GM18868 (cell line): ENCODE data around the gene SERPIND1.
"Not testable (repeated sequence)": the region's sequence is repeated elsewhere in the genome, so short reads cannot be mapped to it uniquely, and the experiment has no call there.

ENCODE experiments used
- ATAC-seq: cut with Tn5 transposase; IDR thresholded peaks from one replicate; pipeline ENCODE4 v1.9.1; 2021; ENCODE audit warnings: mild to moderate bottlenecking, moderate library complexity; ENCODE audit not compliant: unreplicated experiment

Gene SERPIND1

GRCh38 chr22:20811171-20811570 is 37.3 kb downstream of the SERPIND1 start:
- ATAC-seq, result no peak

DNA sequence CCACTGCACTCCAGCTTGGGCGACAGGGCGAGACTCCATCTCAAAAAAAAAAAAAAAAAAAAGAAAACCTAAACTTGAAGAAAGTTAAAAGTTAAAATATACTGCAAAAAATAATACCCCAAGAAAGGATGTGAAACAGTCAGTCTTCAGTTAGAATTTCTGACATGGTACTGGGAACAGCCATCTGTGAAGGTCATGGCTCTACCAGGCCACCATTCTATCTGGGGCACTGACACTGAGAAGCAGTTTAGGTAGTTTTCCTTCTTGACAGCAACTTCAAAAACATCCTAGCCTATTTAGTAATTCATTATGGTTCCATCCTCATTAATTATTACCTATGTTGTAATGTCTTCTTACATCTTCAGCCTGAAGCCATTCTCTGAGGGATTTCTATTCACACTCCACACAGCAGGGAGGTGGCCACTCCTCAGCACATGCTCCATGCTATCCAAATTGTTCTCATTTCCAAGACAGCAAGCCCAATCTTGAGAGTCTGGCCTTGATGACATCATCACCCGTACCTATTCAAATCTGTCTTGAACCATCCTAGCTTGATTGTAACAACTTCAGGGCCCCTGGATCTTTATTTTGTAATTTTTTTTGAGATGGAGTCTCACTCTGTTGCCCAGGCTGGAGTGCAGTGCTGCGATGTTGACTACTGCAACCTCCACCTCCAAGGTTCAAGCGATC is 38.2 kb downstream of the SERPIND1 start:
- ATAC-seq, result no peak

DNA sequence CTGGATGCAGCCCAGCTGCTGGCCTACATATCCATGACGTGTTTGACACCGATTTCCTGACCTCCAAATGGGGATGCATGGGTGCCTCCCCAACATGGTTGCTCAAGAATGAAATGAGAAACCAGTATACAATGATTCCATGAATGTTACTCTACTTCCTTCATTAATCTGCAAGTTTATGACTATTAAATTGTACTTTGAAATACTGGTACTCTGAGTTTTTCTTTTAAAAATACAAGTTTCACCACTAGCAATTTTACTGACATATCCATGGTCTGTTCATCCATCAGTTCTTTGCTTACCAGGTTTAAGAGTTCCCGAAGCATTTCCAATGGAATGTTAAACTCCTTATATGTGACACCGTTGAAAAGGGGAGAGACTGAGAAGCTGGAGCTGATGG is 39.1 kb downstream of the SERPIND1 start:
- ATAC-seq, result no peak

DNA sequence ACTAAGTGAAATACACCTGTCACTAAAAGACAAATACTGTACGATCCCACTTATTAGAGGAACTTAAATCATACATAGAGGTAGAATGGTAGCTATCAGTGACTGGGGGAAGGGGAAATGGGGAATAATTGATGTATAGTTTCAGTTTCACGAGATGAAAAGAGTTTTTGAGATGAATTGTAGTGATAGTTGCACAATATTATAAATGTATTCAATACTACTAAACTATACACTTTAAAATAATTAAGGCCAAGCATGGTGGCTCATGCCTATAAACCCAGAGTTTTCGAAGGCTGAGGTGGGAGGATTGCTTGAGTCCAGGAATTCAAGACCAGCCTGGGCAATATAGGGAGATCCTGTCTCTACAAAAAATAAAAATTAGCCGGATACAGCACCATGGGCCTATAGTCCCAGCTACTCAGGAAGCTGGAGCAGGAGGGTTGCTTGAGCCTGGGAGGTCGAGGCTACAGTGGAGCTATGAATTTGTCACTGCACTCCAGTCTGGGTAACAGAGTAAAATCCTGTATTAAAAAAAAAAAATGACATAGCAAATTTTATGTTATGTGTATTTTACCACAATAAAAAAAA is 40.4 kb downstream of the SERPIND1 start:
- ATAC-seq, result no peak

- ATAC-seq, result no peak
These were observed 41.7 kb downstream of the SERPIND1 start for GRCh38 chr22:20815477-20816050.

DNA sequence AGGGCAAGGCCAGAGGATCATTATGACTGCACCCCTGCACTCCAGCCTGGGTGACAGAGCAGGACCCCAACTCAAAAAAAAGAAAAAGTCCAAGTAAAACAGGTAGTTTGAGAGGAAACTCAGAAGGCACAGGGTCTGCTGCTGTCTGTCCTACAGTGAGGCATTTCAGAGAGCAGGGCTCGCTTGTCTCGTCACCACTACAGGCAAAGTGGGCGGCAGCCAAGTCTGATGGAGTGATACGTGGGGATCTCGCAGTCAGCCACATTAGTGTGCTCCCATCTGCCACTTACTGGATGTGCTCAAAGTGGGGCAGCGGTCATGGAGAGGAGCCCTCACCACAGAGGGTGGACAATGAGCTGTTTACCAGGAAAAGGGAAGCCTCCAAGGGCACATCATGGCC is 42.6 kb downstream of the SERPIND1 start:
- no peak for ATAC-seq

- ATAC-seq, result no peak
These were observed 44.6 kb downstream of the SERPIND1 start for GRCh38 chr22:20818471-20818870.

GRCh38 chr22:20819471-20819870 is 45.6 kb downstream of the SERPIND1 start:
- no peak for ATAC-seq

GRCh38 chr22:20821717-20822239 is 47.9 kb downstream of the SERPIND1 start:
- not testable (repeated sequence) for ATAC-seq

DNA sequence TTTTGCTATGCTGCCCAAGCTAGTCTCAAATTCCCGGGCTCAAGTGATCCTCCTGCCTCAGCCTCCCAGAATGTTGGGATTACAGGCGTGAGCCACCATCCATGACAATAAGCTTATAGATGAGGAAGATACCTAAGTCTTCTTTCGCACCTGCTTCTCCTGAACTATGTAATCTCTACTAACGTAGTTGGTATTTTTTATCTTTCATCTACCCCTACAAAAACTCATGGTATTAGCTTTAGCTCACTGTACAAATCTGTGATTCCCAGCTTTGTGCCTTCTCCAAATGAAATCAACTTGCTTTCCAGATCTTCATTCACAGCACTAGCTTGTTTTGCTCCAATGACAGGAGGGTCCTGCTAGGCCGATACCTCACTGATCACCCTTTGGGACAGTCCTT is 48.3 kb downstream of the SERPIND1 start:
- ATAC-seq, result no peak

- no peak for ATAC-seq
These were observed 49.4 kb downstream of the SERPIND1 start for GRCh38 chr22:20823264-20823663.

GRCh38 chr22:20825216-20825615 is 51.3 kb downstream of the SERPIND1 start:
- ATAC-seq, result not testable (repeated sequence)

DNA sequence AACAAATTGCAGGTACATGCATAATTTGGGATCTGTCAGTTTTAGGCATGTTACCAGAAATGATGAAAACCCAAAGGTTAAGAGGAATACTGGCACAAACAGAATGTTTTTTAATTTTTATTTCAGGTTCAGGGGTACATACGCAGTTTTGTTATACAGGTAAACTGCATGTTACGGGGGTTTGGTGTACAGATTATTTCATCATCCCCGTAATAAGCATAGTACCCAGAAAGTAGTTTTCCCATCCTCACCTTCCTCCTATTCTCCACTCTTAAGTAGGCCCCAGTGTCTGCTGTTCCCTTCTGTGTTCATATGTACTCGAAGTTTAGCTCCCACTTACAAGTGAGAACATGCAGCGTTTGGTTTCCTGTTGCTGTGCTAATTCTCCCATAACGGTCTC is 51.7 kb downstream of the SERPIND1 start:
- no peak for ATAC-seq

DNA sequence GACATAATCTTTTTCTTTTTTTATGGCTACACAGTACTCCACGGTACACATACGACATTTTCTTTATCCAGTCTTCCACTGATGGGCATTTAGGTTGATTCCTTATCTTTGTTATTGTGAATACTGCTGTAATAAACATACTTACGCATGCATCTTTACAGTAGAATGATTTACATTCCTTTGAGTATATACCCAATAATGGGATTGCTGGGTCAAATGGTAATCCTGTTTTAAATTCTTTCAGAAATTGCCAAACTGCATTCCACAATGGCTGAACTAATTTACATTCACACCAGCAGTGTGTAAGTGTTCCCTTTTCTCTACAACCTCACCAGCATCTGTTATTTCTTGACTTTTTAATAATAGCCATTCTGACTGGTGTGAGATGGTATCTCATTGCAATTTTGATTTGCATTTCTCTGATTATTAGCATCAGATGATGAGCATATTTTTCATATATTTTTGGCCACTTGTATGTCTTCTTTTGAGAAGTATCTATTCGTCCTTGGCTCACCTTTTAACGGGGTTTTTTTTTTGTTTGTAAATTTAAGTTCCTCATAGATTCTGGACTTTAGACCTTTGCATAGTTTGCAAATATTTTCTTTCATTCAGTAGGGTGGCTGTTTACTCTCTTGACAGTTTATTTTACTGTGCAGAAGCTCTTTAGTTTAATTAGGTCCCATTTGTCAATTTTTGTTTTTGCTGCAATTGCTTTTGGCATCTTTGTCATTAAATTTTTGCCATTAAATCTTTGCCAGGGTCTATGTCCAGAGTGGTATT is 52.6 kb downstream of the SERPIND1 start:
- ATAC-seq, result not testable (repeated sequence)

- ATAC-seq, result no peak
These were observed 55.7 kb downstream of the SERPIND1 start for GRCh38 chr22:20829491-20830134.

DNA sequence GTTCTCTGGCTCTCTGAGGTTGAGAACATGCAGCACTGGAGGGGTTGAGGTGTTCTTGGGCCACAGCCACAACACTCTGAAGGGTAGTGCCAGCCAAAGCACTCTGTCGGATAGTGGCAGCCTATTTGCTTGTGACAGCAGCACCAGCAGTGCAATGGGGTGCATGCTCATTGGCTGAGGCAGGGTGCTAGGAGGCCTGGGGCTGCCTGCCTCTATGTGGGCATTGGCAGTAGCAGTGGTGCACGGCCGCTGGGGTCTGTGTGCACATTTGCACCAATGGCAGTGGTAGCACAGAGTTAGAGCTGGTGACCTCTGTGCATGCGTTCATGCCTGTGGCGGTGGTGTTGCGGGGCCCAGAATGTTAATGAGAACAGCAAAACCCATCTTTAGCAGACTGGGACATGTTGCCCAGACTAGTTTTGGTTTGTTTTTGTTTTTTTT is 59.3 kb downstream of the SERPIND1 start:
- no peak for ATAC-seq

- no peak for ATAC-seq
These were observed 60.3 kb downstream of the SERPIND1 start for GRCh38 chr22:20834206-20834605.

DNA sequence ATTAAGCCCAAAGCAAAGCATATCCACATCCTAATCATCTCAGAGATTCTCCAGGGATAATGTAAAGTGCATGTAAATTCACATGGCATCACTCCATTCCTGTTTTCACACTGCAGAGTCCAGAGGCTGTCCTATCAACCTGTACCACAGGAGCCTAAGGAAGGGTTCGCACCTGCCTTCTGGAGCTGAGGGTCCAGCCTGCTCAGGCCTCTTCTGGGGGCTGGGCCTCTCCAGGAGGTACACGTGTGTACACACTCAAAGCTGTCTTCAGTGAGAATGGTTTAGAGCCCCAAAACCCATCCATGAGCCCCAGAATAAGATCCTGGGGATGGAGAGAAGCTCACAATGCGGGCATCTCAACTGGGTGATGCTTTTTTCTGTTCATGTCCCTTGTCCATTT is 60.8 kb downstream of the SERPIND1 start:
- ATAC-seq, result no peak
